HAP-1 (cell line): ENCODE data around the gene GPX2.

Experiments
- DNase-seq, 2 experiments: peaks; one replicate each; pipeline ENCODE4 v3.0.0-alpha.2; 2016 to 2020; ENCODE audit warnings: low spot score in 2 of 2
- H3K27me3 ChIP-seq: fragments of 250-450 bp; sonication (Bioruptor Pico); 2 replicates; pipeline ENCODE4 v1.5.1; 2020; ENCODE audit warnings: low read depth, mild to moderate bottlenecking, moderate library complexity
- H3K36me3 ChIP-seq: fragments of 250-450 bp; sonication (Bioruptor Pico); replicated peaks from 2 replicates; pipeline ENCODE4 v1.5.1; 2020; ENCODE audit warnings: mild to moderate bottlenecking
- H3K4me1 ChIP-seq: fragments of 250-450 bp; sonication (Bioruptor Pico); 2 replicates; pipeline ENCODE4 v1.5.1; 2020; ENCODE audit warnings: mild to moderate bottlenecking
- H3K4me3 ChIP-seq: fragments of 250-450 bp; sonication (Bioruptor Pico); 2 replicates; pipeline ENCODE4 v1.5.1; 2020; ENCODE audit warnings: mild to moderate bottlenecking, moderate library complexity
- H3K9me3 ChIP-seq: fragments of 250-450 bp; sonication (Bioruptor Pico); 2 replicates; pipeline ENCODE4 v1.5.1; 2020; ENCODE audit warnings: mild to moderate bottlenecking, moderate library complexity
- in situ Hi-C: fragments of 300-500 bp; cut with MboI; formaldehyde crosslinking; loops from 3 replicates; pipeline ENCODE4 v1.14.3; 2020; ENCODE audit warnings: low sequenced_read_pairs, inconsistent platforms, mixed read lengths

The GPX2 gene

DNA sequence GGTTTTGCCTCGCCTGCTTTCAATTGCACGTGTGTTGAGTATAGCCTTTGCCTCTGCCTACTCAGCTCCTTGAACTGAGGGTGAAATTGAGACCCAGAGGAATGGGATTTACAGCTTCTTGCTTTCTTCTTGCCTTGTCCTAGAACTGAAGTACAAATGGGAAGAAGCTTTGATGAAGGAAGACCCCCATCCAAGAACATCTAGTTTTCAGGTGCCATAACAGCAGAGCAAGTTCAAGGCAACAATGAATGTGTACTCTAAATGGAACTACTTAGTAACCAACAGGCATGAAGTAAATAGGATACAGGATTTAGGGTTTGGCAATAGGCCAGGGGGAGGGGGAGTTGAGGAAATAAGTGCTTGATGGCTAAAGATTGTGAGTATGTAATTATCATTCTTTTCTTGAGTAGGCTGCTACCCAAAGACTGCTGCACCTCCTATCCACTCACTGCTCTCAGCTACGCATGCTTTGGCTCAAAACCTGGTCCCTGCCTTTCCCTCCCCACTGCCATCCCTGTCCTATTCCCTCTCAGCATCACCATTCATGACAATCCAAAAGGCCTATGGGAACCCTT is 2.1 kb downstream of the GPX2 start:
- Histone ChIP-seq H3K4me1 (no peaks in the 10 kb centered on the region), H3K9me3 (no peaks in the 10 kb centered on the region), H3K36me3 (peaks cover under 1% of the 10 kb centered on the region), H3K27me3 (no peaks in the 10 kb centered on the region), H3K4me3 (no peak overlapping the region)
- no peak for DNase-seq
- in situ Hi-C loops: no loop called here

GRCh38 chr14:64939817-64940190 is 2.7 kb downstream of the GPX2 start:
- DNase-seq: no peak
- Histone ChIP-seq H3K27me3 (no peaks in the 10 kb centered on the region), H3K4me1 (no peaks in the 10 kb centered on the region), H3K4me3 (no peak overlapping the region), H3K9me3 (no peaks in the 10 kb centered on the region), H3K36me3 (no peaks in the 10 kb centered on the region; the same call in none of the 2 replicates)
- in situ Hi-C loops: no loop called here

- H3K36me3 ChIP-seq: no peaks in the 10 kb centered on the region; the same call in none of the 2 replicates
- no peaks in the 10 kb centered on the region for H3K4me1 ChIP-seq
- H3K27me3 ChIP-seq: no peaks in the 10 kb centered on the region
- no peak for DNase-seq
- no peak overlapping the region for H3K4me3 ChIP-seq
- in situ Hi-C loops: no loop called here
- no peaks in the 10 kb centered on the region for H3K9me3 ChIP-seq
These were observed 3.4 kb downstream of the GPX2 start for GRCh38 chr14:64938972-64939816.

DNA sequence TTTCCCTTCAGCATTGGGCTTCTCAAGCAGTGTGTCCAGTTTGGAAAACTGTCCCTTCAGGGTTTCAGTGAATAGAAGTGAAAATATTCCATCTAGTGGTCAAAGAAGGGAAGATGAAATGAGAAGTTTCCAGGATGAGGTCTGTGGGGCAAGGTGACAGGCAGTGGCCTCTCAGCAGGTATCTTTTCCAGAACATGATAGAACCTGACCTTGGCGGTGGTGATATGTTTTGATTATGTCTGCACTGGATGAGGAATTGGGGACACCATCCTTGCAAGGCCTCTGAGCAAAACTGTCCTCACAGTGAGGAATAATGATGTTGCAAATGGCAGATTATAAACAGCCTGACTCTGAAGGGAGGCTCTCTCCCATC is 4.7 kb downstream of the GPX2 start:
- no peaks in the 10 kb centered on the region for H3K4me1 ChIP-seq
- no peaks in the 10 kb centered on the region for H3K27me3 ChIP-seq
- peaks cover 5% of the 10 kb centered on the region for H3K36me3 ChIP-seq
- DNase-seq: peak in 1 of 2 experiments; percentile 28
- H3K9me3 ChIP-seq: no peaks in the 10 kb centered on the region
- in situ Hi-C loops: no loop called here
- no peak overlapping the region for H3K4me3 ChIP-seq

DNA sequence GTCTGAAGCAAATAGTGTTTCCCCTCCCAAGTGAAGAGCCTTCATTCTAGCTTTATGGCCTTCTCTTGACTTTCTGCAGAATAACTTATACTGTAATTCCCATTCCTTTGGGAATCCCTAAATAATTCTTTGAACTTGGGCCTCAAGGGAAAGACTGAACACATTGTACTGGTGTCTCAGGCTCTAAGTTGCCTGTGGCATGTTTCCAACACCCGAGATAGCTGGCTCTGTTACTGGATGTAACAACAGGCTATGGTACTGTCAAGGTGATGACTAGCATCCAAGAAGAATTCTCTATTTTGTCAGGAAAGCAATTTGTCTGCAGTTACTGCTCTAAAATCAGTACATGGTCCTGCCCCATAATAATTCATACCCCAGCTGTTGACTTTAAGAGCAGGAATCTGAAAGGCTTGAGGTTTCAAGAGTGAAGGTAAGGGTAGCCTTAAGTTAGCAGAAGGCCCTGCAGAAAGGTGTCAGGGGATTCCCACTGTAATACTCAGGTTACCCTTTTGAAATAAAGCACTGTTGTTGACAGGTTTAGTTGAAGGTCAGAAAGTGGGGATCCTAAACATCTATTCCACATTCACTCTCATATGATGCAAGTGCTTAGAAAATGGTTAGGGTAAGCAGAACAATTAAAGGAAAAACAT is 5.2 kb downstream of the GPX2 start:
- no peak overlapping the region for H3K4me3 ChIP-seq
- H3K9me3 ChIP-seq: no peaks in the 10 kb centered on the region
- DNase-seq: no peak
- H3K36me3 ChIP-seq: peaks cover 8% of the 10 kb centered on the region
- H3K4me1 ChIP-seq: no peaks in the 10 kb centered on the region
- in situ Hi-C loops: no loop called here
- H3K27me3 ChIP-seq: no peaks in the 10 kb centered on the region

DNA sequence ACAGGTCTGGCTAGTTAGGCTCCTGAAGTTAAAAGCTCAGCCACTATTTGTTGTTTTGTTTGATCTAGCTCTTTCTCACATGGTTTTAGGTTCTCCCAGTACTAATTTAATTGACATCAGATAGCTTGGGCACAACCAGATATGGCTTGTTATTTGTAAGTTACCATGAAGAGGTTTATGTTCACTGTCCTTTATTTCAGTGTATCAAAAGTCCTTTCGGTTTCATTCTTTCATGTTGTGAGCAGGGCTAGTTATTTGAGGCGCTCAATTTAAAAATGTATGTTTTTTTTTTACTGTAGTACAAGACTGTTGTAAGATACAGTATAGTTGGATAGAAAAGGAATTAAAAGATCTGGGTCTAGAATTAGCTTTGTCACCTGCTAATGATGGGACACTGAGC is 7.0 kb downstream of the GPX2 start:
- peaks cover 8% of the 10 kb centered on the region for H3K36me3 ChIP-seq
- no peak for DNase-seq
- no peaks in the 10 kb centered on the region for H3K9me3 ChIP-seq
- no peak overlapping the region for H3K4me3 ChIP-seq
- H3K27me3 ChIP-seq: no peaks in the 10 kb centered on the region
- in situ Hi-C loops: no loop called here
- peaks cover 5% of the 10 kb centered on the region for H3K4me1 ChIP-seq

- no peak for DNase-seq
- in situ Hi-C loops: no loop called here
These were observed 8.1 kb downstream of the GPX2 start for GRCh38 chr14:64934338-64934929.

DNA sequence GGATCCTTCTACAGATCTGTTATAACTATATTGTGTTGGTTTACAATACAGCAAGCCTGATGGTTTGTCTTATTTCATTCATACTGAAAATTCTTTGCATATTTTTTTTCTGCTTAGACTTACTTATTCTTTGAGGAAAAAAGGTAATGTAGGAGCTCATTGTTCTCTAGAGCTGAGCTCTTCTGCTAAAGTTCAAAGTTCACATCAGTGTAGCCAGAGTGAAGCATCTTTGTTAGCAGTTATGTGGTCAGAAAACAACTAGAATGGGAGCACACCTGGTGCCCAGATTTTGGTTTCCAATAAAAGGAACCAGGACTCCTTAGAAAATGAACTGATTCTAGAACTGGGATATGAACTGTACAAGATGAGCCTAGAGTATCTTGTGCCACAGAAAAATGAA is 10.3 kb downstream of the GPX2 start:
- Histone ChIP-seq H3K4me3 (no peak overlapping the region), H3K36me3 (peaks cover 20% of the 10 kb centered on the region), H3K4me1 (peaks cover 7% of the 10 kb centered on the region), H3K27me3 (no peaks in the 10 kb centered on the region), H3K9me3 (no peaks in the 10 kb centered on the region)
- in situ Hi-C loops: no loop called here
- DNase-seq: peak in 1 of 2 experiments; percentile 11

More at GRCh38 chr14:64934338-64934929, 8.1 kb downstream of the GPX2 start:
- H3K4me3 ChIP-seq: no peak overlapping the region
- H3K4me1 ChIP-seq: peaks cover 5% of the 10 kb centered on the region
- no peaks in the 10 kb centered on the region for H3K27me3 ChIP-seq
- H3K36me3 ChIP-seq: peaks cover 8% of the 10 kb centered on the region
- H3K9me3 ChIP-seq: no peaks in the 10 kb centered on the region

DNA sequence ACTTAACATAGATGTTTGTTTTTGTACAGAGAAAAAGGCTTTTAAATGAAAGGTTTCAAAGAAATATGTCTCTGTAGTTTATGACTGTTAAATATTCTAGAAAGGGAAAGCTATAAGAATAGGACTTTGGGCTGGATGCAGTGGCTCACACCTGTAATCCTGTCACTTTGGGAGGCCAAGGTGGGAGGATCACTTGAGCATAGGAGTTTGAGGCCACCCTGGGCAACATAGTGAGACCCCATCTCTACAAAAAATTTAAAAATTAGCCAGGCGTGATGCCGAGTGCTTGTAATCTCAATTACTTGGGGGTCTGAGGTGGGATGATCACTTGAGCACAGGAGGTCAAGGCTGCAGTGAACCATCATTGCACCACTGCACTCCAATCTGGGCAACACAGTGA is 11.4 kb downstream of the GPX2 start:
- no peak overlapping the region for H3K4me3 ChIP-seq
- no peaks in the 10 kb centered on the region for H3K9me3 ChIP-seq
- in situ Hi-C loops: no loop called here
- H3K4me1 ChIP-seq: peaks cover 7% of the 10 kb centered on the region
- H3K36me3 ChIP-seq: peaks cover 25% of the 10 kb centered on the region
- DNase-seq: no peak
- H3K27me3 ChIP-seq: no peaks in the 10 kb centered on the region

GRCh38 chr14:64930085-64930843 is 12.3 kb downstream of the GPX2 start:
- DNase-seq: no peak
- Histone ChIP-seq H3K27me3 (no peaks in the 10 kb centered on the region), H3K4me3 (no peak overlapping the region), H3K36me3 (peaks cover 25% of the 10 kb centered on the region), H3K9me3 (no peaks in the 10 kb centered on the region), H3K4me1 (peaks cover 7% of the 10 kb centered on the region)
- in situ Hi-C loops: no loop called here

- peaks cover 7% of the 10 kb centered on the region for H3K4me1 ChIP-seq
- H3K27me3 ChIP-seq: no peaks in the 10 kb centered on the region
- no peaks in the 10 kb centered on the region for H3K9me3 ChIP-seq
- peaks cover 37% of the 10 kb centered on the region for H3K36me3 ChIP-seq
- no peak overlapping the region for H3K4me3 ChIP-seq
- DNase-seq: no peak
- in situ Hi-C loops: no loop called here
These were observed 13.6 kb downstream of the GPX2 start for GRCh38 chr14:64929014-64929359.

DNA sequence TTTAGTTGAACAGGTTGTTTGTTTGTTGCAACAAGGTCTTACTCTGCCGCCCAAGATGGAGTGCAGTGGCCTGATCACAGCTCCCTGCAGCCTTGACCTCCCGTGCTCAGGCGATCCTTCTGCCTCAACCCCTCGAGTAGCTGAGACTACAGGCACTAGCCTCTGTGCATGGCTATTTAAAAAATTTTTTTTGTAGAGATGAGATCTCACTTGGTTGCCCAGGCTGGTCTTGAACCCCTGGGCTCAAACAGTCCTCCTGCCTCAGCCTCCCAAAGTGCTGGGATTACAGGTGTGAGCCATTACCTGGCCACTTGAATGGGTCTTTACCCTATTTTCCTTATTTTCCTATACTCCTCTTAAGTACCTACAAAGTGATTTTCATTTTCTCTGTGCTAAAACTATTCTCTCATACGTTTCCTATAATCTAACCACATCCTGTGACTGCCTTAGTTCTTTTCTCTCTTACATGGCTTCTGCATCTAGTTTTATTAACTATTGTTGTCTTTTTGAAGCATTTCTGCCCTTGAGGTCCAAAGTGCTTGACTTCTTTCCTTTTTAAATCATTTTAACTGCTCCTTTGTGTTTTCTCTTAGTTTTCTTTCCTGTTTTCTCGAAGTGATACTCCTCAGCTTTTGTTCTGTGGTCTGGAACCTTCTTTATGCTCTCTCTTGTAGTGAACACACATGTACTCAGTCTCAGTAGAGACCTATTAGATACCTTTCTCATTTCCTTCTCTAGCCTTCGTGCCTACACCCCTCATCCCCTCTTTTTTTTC is 14.1 kb downstream of the GPX2 start:
- no peaks in the 10 kb centered on the region for H3K27me3 ChIP-seq
- peaks cover 7% of the 10 kb centered on the region for H3K4me1 ChIP-seq
- no peak for DNase-seq
- H3K36me3 ChIP-seq: peaks cover 36% of the 10 kb centered on the region
- no peaks in the 10 kb centered on the region for H3K9me3 ChIP-seq
- no peak overlapping the region for H3K4me3 ChIP-seq
- in situ Hi-C loops: no loop called here

DNA sequence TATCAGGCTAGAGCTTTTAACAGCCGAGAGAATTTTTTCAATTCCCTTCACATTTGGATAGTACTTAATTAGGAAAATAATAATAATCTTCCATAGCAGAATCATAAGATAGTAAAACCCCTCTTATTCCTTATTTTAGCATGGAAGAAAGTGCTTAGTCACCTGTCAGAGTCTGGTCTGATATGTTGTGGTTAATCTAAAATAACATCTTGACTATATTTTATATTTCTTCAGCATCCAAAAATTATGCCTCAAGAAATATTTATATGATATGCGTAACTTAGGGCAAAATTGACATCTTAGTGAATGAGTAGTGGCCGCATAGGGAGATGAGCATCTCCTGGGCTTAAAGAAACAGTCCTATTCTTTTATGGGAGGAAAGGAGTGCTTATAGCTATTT is 15.5 kb downstream of the GPX2 start:
- no peak for DNase-seq
- no peak overlapping the region for H3K4me3 ChIP-seq
- no peaks in the 10 kb centered on the region for H3K9me3 ChIP-seq
- peaks cover 33% of the 10 kb centered on the region for H3K36me3 ChIP-seq
- H3K4me1 ChIP-seq: peaks cover 7% of the 10 kb centered on the region
- no peaks in the 10 kb centered on the region for H3K27me3 ChIP-seq
- in situ Hi-C loops: no loop called here
